SU-DHL-6 (cell line): ENCODE results near the gene SLC1A3.

Source experiments
- H2AFZ ChIP-seq: fragments of 200-600 bp; sonication (generic); 2 replicates; pipeline ENCODE4 v1.6.1; 2014; ENCODE audit warnings: low read depth, mild to moderate bottlenecking, moderate library complexity, mixed read lengths, antibody characterized with exemption, low read length; ENCODE audit not compliant: severe bottlenecking
- H3F3A ChIP-seq: fragments of 200-600 bp; shearing (Covaris generic); 2 replicates; pipeline ENCODE4 v1.6.0; 2016; ENCODE audit warnings: antibody characterized with exemption, mild to moderate bottlenecking; ENCODE audit not compliant: insufficient read depth
- H3K27ac ChIP-seq: fragments of 200-600 bp; sonication (generic); 2 replicates; pipeline ENCODE4 v1.5.1; 2016; ENCODE audit warnings: low read depth, mild to moderate bottlenecking, low read length, moderate library complexity, mixed read lengths
- H3K27me3 ChIP-seq: fragments of 200-600 bp; sonication (generic), shearing (Covaris generic); 2 replicates; pipeline ENCODE4 v1.6.0; 2014; ENCODE audit warnings: mild to moderate bottlenecking, low read length
- H3K36me3 ChIP-seq: fragments of 200-600 bp; sonication (generic); 2 replicates; pipeline ENCODE4 v1.6.1; 2014; ENCODE audit warnings: mild to moderate bottlenecking, low read length, mixed read lengths
- H3K4me2 ChIP-seq: fragments of 300-600, 200-600 bp; shearing (Covaris generic), sonication (generic); 2 replicates; pipeline ENCODE4 v1.6.0; 2014; ENCODE audit warnings: low read length, low read depth, mild to moderate bottlenecking; ENCODE audit not compliant: poor library complexity, severe bottlenecking
- H3K4me3 ChIP-seq: fragments of 200-600 bp; sonication (generic); 2 replicates; pipeline ENCODE4 v1.5.1; 2014; ENCODE audit warnings: antibody characterized with exemption, low read length, mild to moderate bottlenecking, mixed read lengths; ENCODE audit not compliant: insufficient read depth, poor library complexity, severe bottlenecking
- H3K79me2 ChIP-seq: fragments of 200-600 bp; sonication (generic); 2 replicates; pipeline ENCODE4 v1.6.1; 2014; ENCODE audit warnings: mild to moderate bottlenecking, low read length, moderate library complexity; ENCODE audit not compliant: insufficient read depth
- H3K9ac ChIP-seq: fragments of 200-600 bp; sonication (generic); 2 replicates; pipeline ENCODE4 v1.7.0; 2014; ENCODE audit warnings: mild to moderate bottlenecking, low read length
- H3K9me2 ChIP-seq: fragments of 200-600 bp; sonication (generic); replicated peaks from 2 replicates; pipeline ENCODE4 v1.6.1; 2014; ENCODE audit warnings: low read length; ENCODE audit not compliant: insufficient read depth
- H3K9me3 ChIP-seq: fragments of 200-600 bp; sonication (generic); 2 replicates; pipeline ENCODE4 v1.6.1; 2014; ENCODE audit warnings: low read length, mixed read lengths; ENCODE audit not compliant: insufficient read depth
- H4K20me1 ChIP-seq: fragments of 200-600 bp; sonication (generic); 2 replicates; pipeline ENCODE4 v1.6.1; 2014; ENCODE audit warnings: low read depth, mild to moderate bottlenecking, antibody characterized with exemption, low read length, moderate library complexity, mixed read lengths
- CTCF ChIP-seq: fragments of 200-600 bp; sonication (generic); IDR thresholded peaks from one replicate; pipeline ENCODE4 v1.5.1; 2017; ENCODE audit warnings: antibody characterized with exemption, mild to moderate bottlenecking, low read length, moderate library complexity; ENCODE audit not compliant: insufficient read depth, poor library complexity, severe bottlenecking
- EZH2phosphoT487 ChIP-seq: fragments of 200-600 bp; sonication (generic), shearing (Covaris generic); conservative IDR thresholded peaks from 2 replicates; pipeline ENCODE4 v1.6.1; 2018; ENCODE audit warnings: mild to moderate bottlenecking, antibody characterized with exemption, low read length, moderate library complexity, mixed read lengths

SLC1A3 gene

DNA sequence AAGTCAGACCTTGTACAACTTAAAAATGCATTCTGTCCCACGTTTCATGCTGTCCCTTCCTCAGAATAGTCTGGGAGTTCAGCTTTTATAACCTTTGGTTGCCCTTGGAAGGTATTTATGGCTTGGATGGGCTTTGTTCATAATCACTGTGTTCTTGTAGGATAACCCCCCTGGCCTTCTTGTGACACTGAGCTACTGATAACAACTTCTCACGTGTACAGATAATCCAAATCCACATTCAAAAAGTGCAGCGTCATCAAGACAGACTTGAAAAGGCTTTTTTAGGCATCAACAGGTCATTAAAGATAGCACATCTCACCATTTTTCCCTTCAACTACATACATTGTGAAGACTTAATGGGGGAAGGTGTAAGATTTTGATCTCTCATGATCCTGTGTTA is 42.0 kb downstream of the SLC1A3 start:
- Histone ChIP-seq H3K79me2 (no peaks in the 10 kb centered on the region), H4K20me1 (no peaks in the 10 kb centered on the region), H3K9ac (no peak overlapping the region), H3F3A (no peaks in the 10 kb centered on the region), H2AFZ (no peak overlapping the region), H3K36me3 (no peaks in the 10 kb centered on the region), H3K9me2 (no peaks in the 10 kb centered on the region), H3K27me3 (no peaks in the 10 kb centered on the region), H3K9me3 (no peaks in the 10 kb centered on the region), H3K4me2 (no peak overlapping the region), H3K27ac (no peak overlapping the region), H3K4me3 (no peak overlapping the region)
- TF ChIP-seq EZH2phosphoT487 (no peak), CTCF (no peak)

DNA sequence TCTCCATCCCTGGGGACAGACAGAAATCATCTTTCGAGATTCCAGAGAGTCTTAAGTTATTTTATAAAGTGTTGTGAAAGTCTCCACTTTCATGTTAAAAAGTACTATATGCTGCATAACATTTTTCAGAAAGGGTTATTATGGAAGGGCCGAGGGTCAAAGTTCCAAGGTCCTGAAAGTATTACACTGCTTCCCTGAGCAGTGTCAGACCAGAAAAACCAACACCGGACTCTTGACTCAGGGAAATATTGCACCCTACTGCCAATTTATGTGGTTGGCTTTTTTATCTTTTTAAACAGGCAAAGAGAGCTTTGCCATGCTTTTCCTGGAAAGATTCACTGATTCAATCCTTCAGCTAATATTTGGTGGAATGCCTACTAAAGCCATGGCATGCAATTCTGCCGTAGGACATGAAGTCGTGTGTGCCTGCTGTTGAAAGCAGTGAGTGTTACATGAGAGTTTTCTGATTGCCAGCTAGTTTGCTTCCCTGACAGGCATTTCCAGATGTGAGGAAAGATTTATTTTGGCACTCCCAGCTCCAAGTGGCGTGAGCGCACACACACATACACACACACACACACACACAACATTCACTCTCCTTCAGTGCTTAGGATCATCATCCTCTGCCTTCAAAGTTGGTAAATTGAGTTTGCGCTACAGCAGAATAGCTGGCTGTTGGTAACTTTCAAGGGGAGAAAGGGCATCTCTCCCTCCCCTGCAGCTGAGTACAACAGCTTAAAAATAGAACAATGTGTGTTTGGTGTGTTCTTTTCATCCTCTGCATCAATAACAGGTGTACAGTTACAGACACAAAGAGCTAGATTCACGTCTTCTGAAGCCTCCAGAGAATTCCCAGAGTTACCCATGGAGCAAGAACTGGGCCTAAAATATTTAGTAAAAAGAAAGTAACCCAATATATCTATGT is 45.6 kb downstream of the SLC1A3 start:
- H3F3A ChIP-seq, result no peaks in the 10 kb centered on the region
- no peaks in the 10 kb centered on the region for H3K27me3 ChIP-seq
- H3K4me2 ChIP-seq, result no peak overlapping the region
- TF ChIP-seq EZH2phosphoT487 (no peak), CTCF (no peak)
- no peaks in the 10 kb centered on the region for H3K79me2 ChIP-seq
- no peaks in the 10 kb centered on the region for H3K9me3 ChIP-seq
- no peaks in the 10 kb centered on the region for H3K9me2 ChIP-seq
- no peak overlapping the region for H3K27ac ChIP-seq
- no peaks in the 10 kb centered on the region for H3K36me3 ChIP-seq
- H2AFZ ChIP-seq, result no peak overlapping the region
- H4K20me1 ChIP-seq, result no peaks in the 10 kb centered on the region
- no peak overlapping the region for H3K4me3 ChIP-seq
- H3K9ac ChIP-seq, result no peak overlapping the region

DNA sequence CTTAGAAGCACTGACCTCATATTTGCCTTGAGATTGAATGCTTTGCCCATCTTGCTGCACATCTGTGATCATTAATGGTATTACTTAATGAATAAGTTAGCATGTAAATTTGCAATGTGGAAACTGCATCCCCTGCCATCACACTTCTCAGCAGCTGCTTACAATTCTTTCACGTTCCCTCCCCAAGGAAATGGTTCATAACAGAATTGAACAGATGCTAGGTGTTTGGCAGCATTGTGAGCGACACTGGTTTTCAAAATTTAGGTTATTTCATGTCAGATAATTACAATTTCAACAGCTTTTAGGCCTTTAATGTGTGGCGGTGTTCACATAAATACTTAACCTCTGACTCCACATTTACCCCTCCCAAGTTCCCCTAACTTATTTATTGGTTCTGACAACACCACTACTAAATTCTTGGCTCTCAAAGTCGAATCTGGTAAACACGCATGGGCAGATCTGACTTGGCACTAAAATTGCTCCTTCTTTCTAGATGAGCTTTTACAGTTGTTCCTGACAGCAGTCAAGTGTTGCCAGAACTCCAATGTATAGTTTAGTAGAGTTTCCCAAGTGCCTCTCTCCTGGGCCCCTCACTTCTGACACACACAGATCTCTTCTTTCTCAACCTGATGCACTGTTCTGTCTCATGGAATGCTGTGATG is 46.8 kb downstream of the SLC1A3 start:
- no peaks in the 10 kb centered on the region for H3K9me3 ChIP-seq
- H3K36me3 ChIP-seq, result no peaks in the 10 kb centered on the region
- H4K20me1 ChIP-seq, result no peaks in the 10 kb centered on the region
- no peaks in the 10 kb centered on the region for H3K9me2 ChIP-seq
- no peaks in the 10 kb centered on the region for H3K27me3 ChIP-seq
- H3K9ac ChIP-seq, result no peak overlapping the region
- no peak overlapping the region for H3K27ac ChIP-seq
- H3F3A ChIP-seq, result no peaks in the 10 kb centered on the region
- H3K79me2 ChIP-seq, result no peaks in the 10 kb centered on the region
- H2AFZ ChIP-seq, result no peak overlapping the region
- no peak overlapping the region for H3K4me3 ChIP-seq
- TF ChIP-seq CTCF (no peak), EZH2phosphoT487 (no peak)
- H3K4me2 ChIP-seq, result no peak overlapping the region
